NCI-H748 treated with DMSO at 0.1 percent for 48 hours (cell line): Measurements from ENCODE around the gene RFFL.
"Not testable (repeated sequence)": the region's sequence is repeated elsewhere in the genome, so short reads cannot be mapped to it uniquely, and the experiment has no call there.

Experiments
- DNase-seq: peaks from one replicate; lab custom pipeline; 2025; lab: John Stamatoyannopoulos, UW

RFFL gene, protein sequence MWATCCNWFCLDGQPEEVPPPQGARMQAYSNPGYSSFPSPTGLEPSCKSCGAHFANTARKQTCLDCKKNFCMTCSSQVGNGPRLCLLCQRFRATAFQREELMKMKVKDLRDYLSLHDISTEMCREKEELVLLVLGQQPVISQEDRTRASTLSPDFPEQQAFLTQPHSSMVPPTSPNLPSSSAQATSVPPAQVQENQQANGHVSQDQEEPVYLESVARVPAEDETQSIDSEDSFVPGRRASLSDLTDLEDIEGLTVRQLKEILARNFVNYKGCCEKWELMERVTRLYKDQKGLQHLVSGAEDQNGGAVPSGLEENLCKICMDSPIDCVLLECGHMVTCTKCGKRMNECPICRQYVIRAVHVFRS

GRCh38 chr17:35063514-35064223 is at the start of gene RFFL:
Gene RFFL (minus strand): TSS chr17:35063707. CDS start chr17:35026553, 37,154 bp downstream.
- DNase-seq: no peak

GRCh38 chr17:35110791-35111190 is 47.3 kb upstream of the RFFL start:
- DNase-seq: not testable (repeated sequence)

GRCh38 chr17:35104844-35105450 is 41.4 kb upstream of the RFFL start:
- DNase-seq: no peak

GRCh38 chr17:35103271-35103670 is 39.8 kb upstream of the RFFL start:
- DNase-seq: no peak

DNA sequence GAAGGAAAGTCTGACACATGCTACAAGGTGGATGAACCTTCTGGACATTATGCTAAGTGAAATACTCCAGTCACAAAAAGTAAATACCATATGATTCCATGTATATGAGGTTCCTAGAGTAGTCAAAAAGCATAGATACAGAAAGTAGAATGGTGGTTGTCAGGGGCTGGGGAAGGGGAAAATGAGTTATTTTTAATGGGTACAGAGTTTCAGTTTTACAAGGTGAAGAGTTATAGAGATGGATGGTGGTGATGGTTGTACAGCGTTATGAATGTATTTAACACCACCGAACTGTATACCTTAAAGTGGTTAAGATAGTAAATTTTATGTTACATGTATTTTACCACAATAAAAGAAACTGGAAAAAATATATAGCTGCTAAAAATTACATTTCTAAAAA is 38.2 kb upstream of the RFFL start:
- no peak for DNase-seq

- DNase-seq: no peak
Observed at GRCh38 chr17:35101036-35101435, 37.5 kb upstream of the RFFL start.

DNA sequence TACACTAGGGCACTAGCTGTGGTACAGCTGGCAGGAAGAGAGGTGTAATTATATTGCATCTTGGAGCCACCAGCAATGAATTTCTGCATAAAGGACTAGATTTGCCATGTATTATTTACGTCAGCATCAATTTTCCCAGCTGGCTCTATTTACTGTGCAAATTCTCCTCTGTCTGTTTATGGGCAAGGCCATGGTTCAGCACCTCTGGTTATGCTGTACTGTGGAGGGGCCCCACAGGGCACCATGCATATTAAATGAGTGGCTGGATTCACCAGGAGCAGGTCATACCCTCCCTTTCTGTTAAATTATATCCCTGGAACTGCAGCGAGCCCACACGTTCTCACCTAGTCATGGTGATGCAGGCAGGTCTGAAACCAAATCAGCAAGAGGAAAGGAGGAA is 36.4 kb upstream of the RFFL start:
- no peak for DNase-seq

DNA sequence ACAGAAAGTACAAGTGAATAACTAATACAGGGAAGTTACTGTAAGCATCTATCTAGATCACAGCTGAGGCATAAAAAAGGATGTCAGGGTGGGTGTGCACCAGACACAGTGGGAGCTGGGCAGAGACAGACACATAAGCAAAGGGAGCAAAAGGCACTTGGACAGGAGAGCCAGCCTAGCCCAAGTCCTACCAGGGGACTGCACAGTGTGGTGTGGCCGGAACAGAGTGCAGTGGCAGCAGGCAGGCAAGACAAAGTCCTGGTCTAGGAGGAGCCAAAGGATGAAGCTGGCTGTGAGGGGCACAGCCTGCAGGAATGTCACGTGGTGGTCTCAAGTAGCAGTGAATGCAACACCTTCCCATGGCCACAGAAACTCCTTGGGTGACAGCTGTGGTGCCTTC is 34.3 kb upstream of the RFFL start:
- no peak for DNase-seq

DNA sequence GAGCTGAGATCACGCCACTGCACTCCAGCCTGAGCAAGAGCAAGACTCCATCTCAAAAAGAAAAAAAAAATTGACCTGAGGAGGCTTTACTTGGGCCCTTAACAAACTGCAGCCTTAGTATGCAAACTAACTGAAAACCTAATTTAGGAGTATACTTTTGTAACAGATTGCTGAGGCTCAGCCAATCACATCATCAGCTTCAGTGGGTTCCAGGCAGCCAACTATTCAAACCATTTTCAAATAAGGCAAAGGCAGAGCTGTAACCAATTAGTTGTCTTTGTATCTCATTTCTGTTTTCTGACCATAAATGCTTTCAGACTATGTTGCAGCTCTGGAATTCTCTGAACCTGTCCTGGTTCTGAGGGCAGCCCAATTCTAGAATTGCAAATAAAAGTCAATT is 32.2 kb upstream of the RFFL start:
- DNase-seq: no peak

GRCh38 chr17:35094902-35095301 is 31.4 kb upstream of the RFFL start:
- DNase-seq: no peak

- DNase-seq: not testable (repeated sequence)
Observed at GRCh38 chr17:35090707-35091106, 27.2 kb upstream of the RFFL start.

DNA sequence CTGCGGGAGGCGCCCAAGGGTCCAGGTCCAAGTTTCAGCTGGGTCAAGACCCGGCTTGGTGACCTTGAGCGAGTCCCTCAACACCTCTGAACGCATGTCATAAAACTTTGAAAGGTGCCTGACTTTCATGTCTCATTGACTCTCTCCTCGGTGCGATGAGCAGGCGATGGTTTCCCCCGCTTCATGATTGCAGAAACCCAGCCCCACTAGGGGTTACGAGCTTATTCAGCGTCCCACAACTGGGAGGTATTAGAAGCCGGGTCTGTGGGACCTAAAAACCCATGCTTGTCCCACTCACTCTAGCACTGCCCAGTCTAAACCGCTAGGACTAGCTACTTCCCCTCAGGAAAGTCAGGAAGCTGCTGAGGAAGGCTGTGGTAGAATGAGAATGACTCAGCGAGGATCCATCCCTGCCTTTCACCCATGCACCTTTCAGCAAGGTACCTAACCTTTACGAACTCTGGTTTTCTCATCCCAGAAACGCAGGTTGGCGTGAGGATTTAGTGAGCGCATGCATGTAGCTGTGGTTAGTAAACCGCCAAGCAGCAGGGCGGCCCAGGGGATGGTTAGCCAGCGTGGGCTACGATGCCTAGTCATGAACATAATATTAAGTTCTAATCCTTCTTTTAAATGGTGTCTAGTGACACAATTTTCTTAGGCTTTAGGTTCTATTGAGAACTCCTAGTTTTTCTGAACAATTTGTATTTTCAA is 26.2 kb upstream of the RFFL start:
- no peak for DNase-seq

GRCh38 chr17:35088881-35089585 is 25.5 kb upstream of the RFFL start:
- DNase-seq: peak; percentile 66

DNA sequence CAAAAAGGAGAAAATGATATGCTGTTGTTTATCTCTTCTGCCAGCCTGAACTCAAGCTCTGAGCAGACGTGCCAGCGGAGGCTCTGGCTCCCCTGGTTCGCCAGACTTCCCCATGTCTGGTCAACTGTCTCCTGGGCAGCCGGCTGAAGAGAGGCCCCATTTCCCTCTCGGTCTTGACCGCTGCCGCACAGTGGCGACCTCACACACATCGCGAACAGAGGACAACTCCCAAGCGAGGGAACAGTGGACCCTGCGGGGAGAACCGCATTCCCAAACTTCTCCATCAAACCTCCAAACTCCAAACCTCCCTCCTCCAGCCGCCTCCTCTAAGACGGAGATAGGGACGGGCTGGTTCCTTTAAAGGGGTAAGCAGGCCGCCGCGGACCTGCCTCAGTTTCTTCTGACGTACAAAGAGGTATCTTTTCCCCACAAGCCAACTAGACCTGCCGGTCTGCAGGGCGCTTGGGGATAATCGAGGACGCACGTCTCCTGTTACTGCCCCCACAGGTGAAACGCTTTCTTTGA is 24.9 kb upstream of the RFFL start:
- peak; percentile 63 for DNase-seq

DNA sequence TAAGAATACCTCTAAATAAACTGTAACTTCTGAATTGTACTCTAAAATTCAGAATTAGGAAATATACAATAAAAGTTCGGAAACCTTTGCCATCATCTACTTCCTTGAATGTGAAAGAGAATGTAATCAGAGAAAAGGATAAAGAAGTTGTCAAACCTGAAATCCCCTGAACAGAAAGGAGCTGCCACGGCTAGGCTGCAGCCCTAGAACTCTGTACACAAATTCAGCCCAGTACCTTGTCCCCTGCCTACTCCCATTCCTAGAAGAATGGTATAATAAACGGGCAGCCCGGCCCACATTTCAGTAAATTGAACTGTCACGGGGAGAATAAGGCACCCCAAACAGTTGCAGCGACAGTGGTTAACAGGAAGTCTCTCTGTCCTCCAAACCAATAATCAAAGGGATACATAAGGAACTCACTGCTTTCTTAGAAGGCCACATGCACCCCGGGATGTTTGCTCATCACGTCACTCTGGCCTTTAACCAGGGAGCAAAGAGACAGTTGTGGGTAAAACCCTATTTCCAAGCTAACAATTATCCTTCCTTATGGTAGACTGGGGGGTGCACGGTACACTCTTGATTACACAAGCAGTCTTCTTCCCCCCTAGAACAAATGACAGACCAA is 24.3 kb upstream of the RFFL start:
- DNase-seq: no peak

- no peak for DNase-seq
Observed at GRCh38 chr17:35086931-35087573, 23.5 kb upstream of the RFFL start.

DNA sequence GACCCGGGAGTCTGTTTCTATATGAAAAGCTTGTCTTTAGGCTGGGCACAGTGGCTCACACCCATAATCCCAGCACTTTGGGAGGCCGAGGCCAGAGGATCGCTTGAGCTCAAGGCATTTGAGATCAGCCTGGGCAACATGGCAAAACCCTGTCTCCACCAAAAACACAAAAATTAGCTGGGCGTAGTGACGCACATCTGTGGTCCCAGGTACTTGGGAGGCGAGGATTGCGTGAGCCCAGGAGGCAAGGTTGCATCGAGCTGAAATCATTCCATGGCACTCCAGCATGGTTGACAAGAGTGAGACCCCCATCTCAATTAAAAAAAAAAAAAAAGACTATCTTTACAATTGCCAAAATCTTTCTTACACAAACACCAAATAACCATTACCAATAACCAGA is 22.7 kb upstream of the RFFL start:
- no peak for DNase-seq

GRCh38 chr17:35084987-35085386 is 21.5 kb upstream of the RFFL start:
- no peak for DNase-seq

- DNase-seq: no peak
Observed at GRCh38 chr17:35083071-35083470, 19.6 kb upstream of the RFFL start.

- DNase-seq: no peak
Observed at GRCh38 chr17:35082073-35082657, 18.7 kb upstream of the RFFL start.
